Iris pigment epithelial cell (primary cell): ENCODE measurements around the gene C1orf21.
A peak's percentile ranks its signal among the peaks of the same experiment; 100 is the strongest.

Experiments used
- DNase-seq: peaks from one replicate; pipeline ENCODE4 v3.0.0-alpha.2; 2011; ENCODE audit warnings: low read depth

Gene C1orf21

DNA sequence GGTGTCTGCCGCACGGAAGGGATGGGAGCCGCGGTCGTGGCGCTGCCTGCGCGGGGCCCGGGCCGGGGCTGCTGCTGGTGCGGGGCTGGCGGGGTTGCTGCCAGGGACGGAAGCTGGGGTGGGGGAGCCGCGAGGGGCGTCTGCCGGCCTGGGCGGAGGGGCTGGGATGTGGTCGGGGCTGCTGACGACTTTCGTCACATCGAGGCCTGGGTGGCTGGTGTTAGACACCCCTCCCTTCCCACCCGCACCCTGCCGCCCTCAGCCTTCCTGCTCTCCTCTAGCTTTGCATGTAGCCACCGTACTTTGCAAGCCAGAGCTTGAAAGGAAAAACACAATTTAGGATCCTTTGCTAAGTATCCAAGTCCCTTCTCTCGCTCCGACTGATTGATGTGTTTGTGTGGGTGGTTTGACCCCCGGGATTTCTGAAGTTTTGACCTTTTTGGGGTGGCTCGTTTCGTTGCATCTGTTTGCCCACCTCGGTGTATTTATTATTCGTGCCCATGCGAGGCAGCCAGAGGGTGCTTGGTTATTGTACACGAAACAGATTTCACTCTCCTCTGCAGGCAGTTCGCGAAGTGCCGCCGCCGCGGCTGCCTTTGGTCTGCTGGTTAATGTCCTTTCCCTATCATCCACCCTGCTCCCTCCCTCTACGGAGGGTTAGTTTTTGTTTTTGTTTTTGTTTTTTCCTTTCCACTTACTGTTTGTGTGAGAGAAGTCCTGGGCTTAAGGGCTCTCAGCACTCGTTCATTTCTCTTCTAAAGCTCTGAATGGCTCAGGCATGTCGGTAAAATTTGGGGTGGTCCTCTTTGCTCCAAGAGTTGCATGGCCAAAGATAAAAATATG lies 868 bp downstream of the C1orf21 start:
- peak; percentile 50 for DNase-seq

DNA sequence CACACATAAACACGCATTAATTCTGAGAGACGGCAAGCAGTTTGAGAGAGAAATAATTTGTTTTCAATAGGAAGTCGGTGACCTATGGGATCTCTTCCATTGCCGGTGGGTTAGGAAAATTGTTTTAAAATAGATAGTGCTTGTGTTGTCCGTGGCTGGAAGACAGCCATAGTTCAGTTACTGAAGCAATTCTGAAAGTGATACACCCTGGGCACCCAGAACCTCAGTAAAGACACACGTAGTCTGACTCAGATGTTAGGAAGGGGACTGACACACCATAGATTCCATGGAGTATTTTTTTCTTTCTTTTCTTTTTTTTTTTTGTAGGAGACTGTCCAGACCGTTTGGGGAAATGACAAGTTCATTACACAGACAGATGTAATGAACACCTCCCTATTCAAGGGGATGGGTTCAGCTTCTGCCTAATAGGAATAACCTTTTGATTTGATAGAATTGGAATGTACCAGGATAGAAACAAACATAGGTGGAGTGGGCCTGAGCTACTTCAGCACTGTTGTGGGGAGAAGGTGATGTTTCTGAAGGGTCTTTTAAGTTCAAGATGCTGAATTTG lies 1.6 kb downstream of the C1orf21 start:
- DNase-seq: peak; percentile 90

DNA sequence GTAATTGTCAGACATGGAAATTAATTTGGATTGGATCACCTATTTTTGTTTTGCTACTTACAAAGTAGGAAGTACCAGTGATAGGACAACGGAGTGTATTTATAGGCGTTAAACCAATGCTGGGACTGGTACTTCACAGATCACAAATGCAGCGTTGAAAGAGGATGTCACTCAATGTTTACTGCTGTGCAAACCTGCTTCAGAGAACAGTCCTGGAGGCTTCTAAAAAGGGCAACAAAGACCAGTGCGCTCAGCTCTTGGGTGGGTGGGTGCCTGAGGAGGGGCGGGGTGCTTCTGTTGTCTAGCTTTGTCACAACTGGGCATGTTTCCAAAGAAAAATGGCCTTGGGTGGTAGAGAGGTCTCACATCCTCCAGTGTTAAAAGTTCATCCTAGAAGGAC lies 2.1 kb downstream of the C1orf21 start:
- no peak for DNase-seq

- DNase-seq: no peak
Observed at GRCh38 chr1:184389446-184389845, 2.6 kb downstream of the C1orf21 start.

GRCh38 chr1:184390889-184391288 lies 4.1 kb downstream of the C1orf21 start:
- DNase-seq: peak; percentile 26

DNA sequence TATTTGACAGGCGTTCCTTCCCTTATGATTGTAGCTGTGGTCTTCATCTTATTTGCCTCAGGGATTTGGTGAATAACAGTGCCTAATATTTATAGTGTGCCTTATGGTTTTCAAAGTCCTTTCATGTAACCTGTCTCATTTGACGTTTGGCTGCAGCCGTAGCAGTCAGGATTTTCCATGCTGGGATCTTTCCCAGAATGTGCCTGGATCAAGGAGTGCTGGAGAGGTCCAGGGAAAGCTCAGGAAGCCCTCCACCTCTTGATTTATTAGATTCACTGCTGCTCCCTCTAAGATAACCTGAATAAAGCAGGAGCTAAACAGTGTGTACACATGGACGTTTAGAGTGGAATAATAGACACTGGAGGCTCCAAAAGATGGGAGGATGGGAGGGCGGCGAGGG lies 5.2 kb downstream of the C1orf21 start:
- DNase-seq: no peak

DNA sequence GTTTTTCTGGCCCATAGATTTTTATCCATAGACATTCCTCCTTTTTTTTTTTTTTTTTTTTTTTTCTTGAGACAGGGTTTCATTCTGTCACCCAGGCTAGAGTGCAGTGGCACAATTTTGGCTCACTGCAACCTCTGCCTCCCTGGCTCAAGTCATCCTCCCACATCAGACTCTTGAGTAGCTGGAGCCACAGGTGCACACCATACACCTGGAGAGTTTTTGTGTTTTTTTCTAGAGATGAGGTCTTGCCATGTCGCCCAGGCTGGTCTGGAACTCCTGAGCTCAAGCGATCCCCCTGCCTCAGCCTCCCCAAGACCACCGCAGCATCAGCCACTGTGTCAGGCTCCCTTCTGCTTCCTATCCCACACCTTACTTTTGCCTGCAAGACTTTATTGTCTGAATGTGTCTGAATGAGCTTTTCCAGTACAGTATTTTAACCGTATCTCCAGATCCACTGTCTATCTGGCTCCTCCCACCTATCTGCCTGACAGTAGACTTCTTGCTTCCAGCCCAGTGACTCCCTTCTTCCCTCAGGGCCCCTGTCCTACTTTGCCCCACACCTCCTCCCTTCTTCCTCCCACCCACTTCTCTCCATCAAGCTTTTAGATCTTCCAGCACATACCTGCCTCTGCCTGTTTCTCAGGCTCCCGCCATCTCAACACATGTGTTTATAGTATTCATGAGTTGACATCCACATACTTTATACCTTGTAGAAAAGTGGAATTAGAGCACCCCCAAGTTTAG lies 6.1 kb downstream of the C1orf21 start:
- no peak for DNase-seq

- DNase-seq: peak; percentile 30
Observed at GRCh38 chr1:184393962-184394361, 7.1 kb downstream of the C1orf21 start.

DNA sequence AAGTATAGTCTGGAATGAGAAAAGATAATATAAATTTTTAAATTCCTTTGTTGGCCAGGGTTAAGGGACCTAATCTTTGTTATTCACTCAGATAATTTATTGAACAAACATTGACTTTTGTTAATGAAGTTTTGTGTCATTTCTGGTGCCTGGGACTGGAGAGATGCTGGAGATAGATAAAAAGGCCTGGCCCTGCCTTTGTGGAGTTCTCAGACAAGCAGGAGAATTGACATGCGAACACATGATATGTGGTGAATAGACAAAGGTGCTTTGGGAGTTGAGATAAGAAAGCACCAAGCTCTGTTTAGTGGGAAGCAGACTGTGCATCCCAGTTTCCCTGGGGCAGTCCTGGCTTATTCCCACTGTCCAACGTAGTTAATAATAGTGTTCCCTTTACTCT lies 8.5 kb downstream of the C1orf21 start:
- DNase-seq: no peak

DNA sequence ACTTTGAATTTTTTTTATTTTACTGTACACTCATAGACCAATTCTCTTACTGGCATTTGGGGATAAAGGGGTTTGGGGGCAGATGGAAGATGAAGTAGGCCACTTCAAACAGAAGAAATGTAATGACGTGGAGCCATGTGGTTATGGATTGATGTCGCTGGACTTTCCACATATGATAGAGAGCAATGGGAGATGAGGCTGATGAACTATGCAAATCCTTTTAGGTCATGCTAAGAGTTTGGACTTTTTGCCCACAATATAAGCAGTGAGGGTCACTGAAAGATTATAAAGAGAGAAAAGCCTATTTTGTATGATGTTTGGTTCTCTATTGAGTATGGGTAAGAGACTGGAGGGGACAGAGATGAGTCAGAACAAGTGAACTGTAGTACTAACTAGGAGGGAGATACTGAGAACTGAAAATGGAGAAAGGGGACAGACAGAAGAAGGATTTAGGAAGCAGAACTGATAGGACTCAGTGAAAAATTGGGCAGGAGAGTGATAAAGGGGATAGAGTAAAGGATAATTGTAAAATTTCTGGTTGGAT lies 9.2 kb downstream of the C1orf21 start:
- no peak for DNase-seq

DNA sequence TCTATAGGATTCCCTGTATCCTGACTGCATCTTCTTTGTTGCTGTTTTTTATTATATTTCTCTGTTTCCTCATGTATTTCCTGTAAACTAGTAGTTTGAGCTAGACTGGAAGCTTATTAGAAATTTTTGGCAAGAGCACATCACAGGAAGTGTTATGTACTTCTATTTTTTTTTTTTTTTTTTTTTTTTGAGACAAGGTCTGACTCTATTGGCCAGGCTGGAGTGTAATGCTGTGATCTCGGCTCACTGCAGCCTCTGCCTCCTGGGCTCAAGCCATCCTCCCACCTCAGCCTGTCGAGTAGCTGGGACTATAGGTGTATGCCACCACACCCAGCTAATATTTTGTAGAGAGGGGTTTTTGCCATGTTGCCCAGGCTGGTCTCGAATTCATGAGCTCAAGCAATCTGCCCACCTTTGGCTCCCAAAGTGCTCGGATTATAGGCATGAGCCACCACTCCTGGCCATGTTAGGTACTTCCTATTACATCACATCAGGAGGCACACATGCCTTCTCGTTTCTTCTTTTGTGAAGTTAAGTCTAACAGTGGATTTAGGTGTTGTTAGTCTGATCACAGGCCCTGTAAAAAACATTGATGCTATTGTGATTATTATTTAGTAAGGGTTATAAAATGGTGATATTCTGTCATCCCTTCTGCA lies 12.5 kb downstream of the C1orf21 start:
- no peak for DNase-seq

DNA sequence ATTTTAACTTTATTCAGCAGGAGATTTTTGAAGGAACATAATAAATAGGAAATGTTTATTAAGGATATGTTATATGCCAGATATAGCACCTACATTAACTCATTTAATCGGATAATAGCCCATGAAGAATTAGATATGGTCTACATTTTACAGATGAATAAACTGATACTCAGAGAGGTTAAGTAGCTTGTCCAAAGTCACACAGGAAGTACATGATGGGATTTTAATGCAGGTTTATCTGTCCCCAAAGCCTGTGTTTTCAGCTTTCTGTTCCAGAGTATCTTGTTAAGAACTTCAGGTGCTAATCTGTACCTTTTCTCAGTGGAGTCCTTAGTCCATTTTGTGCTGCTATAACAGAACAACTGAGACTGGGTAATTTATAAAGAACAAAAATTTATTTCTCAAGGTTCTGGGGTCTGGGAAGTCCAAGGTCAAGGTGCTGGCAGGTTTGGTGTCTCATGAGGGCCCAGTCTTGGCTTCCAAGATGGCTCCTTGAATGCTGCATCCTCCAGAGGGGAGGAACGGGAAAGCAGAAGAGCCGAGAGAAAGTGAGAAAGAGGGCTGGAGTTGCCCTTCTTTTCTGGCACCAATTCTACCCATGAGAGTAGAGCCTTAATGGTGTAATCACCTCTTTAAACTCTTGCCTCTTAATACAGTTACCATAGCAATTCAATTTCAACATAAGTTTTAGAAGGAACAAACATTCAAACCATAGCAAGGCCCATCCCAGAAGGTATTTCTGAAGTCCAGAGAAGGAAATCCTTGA lies 17.3 kb downstream of the C1orf21 start:
- no peak for DNase-seq

DNA sequence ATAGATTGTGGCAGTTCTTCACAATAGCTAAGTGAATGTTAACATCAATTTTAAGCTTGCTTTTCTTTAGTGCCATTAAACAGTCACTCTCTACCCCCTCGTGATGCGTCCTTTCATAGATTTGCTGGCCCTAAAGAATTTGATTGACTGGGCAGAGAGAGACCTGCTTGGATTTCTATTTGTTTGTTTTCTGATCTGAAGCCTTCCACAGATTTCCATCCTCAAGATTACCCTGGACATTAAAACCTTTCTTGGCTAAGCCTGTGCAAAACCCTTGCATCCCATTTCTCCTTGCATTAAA lies 17.8 kb downstream of the C1orf21 start:
- DNase-seq: no peak

DNA sequence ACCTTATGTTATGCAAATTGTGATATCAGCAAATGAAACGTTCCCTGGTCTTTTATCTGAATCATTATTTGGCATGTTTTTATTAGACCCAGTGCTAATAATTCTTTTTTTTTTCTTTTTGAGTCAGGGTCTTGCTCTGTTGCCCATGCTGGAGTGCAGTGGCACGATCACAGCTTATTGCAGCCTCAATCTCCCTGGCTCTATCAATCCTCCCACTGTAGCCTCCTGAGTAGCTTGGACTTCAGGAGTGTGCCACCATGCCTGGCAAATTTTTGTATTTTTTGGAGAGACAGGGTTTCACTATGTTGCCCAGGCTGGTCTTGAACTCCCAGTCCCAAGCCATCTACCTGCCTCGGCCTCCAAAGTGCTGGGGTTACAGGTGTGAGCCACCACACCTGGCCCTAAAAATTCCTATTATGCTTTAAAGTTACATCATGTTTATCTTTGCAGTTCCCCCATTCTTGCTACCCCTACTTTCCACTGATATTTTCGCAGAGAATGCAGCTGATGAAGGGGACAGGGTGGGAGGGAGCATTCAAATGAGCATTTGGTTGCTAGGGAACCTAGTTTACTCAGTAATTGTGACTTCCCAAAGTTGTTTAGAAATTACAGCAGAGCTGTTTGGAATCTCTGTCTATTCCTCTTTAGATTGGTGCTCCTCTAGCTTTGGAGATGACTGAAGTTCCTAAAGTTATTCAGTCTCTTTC lies 18.4 kb downstream of the C1orf21 start:
- no peak for DNase-seq

DNA sequence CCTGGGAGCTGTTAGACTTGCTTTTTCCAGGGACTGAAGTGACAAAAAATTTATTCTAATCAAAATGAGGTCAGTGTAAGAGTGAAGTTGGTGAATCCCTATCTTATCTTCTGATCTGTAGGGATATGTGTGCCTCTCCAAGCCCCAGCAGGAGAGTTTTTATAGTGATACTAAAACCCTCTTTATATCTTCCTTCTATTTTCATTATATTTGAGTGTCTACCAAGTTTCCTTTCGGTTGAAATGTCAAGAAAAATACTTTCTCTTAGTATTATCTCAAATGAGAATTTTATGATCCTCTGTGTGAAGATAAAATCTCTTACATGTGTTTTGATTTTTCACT lies 18.9 kb downstream of the C1orf21 start:
- no peak for DNase-seq

GRCh38 chr1:184406479-184406878 lies 19.6 kb downstream of the C1orf21 start:
- no peak for DNase-seq

DNA sequence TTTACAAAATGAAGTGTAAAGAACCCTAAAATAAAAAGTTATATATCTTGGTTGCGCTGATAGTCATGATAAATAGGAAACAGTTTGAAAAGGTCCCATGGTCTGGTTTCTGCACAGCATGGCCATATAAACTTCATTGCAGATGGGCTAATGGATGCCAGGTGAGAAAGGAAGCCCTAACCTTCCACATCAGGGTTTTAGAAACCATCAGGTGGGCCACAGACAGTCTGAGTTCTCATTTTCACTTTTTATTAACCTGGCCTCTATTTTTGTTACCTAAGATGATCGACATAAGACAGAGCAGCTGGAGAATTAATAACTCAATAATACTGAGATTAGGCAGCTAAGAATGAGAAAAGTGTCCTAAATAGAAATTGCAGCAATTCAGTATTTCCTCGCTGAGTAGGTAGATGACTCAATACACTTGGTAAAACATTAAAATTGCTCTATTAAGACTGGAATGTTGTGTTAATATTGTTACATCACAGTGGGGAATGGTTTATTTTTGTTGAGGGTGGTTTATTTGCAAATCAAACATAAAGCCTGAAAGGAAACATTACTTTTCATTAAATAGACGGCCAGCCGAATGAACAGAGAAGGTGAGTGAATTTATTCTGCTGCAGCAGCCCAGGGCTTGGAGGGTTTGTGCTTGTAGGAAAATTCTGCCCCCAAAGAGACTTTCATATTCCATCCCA lies 21.1 kb downstream of the C1orf21 start:
- peak; percentile 80 for DNase-seq

DNA sequence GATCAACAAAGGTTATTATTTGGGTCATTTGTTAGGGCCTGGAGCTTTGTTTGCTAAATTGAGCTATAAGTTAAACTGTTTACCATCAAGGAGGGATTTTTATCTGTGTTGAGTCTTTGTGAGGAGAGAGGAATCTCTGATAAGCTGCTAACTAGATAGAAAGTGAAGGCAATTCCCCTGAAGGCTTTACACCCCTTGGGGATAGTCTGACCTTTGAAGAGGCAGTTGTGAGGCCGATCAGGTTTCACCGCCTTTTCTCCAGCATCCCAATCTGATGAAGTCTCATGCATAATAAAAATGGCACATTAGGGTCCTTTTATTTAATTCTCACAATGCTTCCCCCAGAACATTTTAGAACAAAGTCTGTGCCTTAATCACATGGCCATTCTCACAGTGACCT lies 21.8 kb downstream of the C1orf21 start:
- DNase-seq: no peak

GRCh38 chr1:184409011-184409410 lies 22.2 kb downstream of the C1orf21 start:
- peak; percentile 66 for DNase-seq

GRCh38 chr1:184412472-184412871 lies 25.6 kb downstream of the C1orf21 start:
- no peak for DNase-seq

- no peak for DNase-seq
Observed at GRCh38 chr1:184416481-184416880, 29.7 kb downstream of the C1orf21 start.
